ES-I3 (cell line): ENCODE measurements around the gene IGFLR1.

Source experiments
- H3K36me3 ChIP-seq: 2 replicates; pipeline ENCODE4 v1.6.1; 2013; ENCODE audit warnings: mild to moderate bottlenecking, low read length, control low read depth, moderate library complexity; ENCODE audit not compliant: insufficient read depth
- H3K4me1 ChIP-seq: 2 replicates; pipeline ENCODE4 v1.6.1; 2013; ENCODE audit warnings: mild to moderate bottlenecking, control low read depth, low read length; ENCODE audit not compliant: insufficient read depth
- H3K9ac ChIP-seq: 2 replicates; pipeline ENCODE4 v1.6.1; 2013; ENCODE audit warnings: low read depth, mild to moderate bottlenecking, low read length, moderate library complexity
- H3K9me3 ChIP-seq: 2 replicates; pipeline ENCODE4 v1.6.1; 2013; ENCODE audit warnings: mild to moderate bottlenecking, low read length, moderate library complexity; ENCODE audit not compliant: control insufficient read depth, insufficient read depth

IGFLR1 gene

GRCh38 chr19:35755550-35756376, 13.5 kb upstream of the IGFLR1 start:
- Histone ChIP-seq H3K36me3 (no peaks in the 10 kb centered on the region), H3K9ac (peak overlapping the region; percentile 95), H3K9me3 (no peaks in the 10 kb centered on the region), H3K4me1 (peaks cover 3% of the 10 kb centered on the region; the same call in 1 of the 2 replicates)

GRCh38 chr19:35755131-35755549, 12.9 kb upstream of the IGFLR1 start:
- peak overlapping the region; percentile 95 for H3K9ac ChIP-seq
- peaks cover 3% of the 10 kb centered on the region; the same call in 1 of the 2 replicates for H3K4me1 ChIP-seq
- no peaks in the 10 kb centered on the region for H3K9me3 ChIP-seq
- H3K36me3 ChIP-seq: no peaks in the 10 kb centered on the region

GRCh38 chr19:35754370-35755130, 12.3 kb upstream of the IGFLR1 start:
- H3K36me3 ChIP-seq: no peaks in the 10 kb centered on the region
- no peak overlapping the region for H3K9ac ChIP-seq
- no peaks in the 10 kb centered on the region for H3K9me3 ChIP-seq
- peaks cover 3% of the 10 kb centered on the region; the same call in 1 of the 2 replicates for H3K4me1 ChIP-seq

- 0 out of 2 replicates have a peak, but pooled peaks cover 6% of the 10 kb centered on the region for H3K4me1 ChIP-seq
- H3K9me3 ChIP-seq: no peaks in the 10 kb centered on the region
- no peaks in the 10 kb centered on the region for H3K36me3 ChIP-seq
- no peak overlapping the region for H3K9ac ChIP-seq
Observed at GRCh38 chr19:35753634-35754369, 11.6 kb upstream of the IGFLR1 start.

GRCh38 chr19:35752746-35753350, 10.6 kb upstream of the IGFLR1 start:
- Histone ChIP-seq H3K4me1 (0 out of 2 replicates have a peak, but pooled peaks cover 6% of the 10 kb centered on the region), H3K36me3 (no peaks in the 10 kb centered on the region), H3K9ac (no peak overlapping the region), H3K9me3 (no peaks in the 10 kb centered on the region)

GRCh38 chr19:35751839-35752745, 9.8 kb upstream of the IGFLR1 start:
- Histone ChIP-seq H3K9me3 (no peaks in the 10 kb centered on the region), H3K4me1 (0 out of 2 replicates have a peak, but pooled peaks cover 6% of the 10 kb centered on the region)

GRCh38 chr19:35750167-35750566, 7.9 kb upstream of the IGFLR1 start:
- H3K9me3 ChIP-seq: no peaks in the 10 kb centered on the region
- H3K36me3 ChIP-seq: no peaks in the 10 kb centered on the region
- no peak overlapping the region for H3K9ac ChIP-seq

More at GRCh38 chr19:35751839-35752745, 9.8 kb upstream of the IGFLR1 start:
- no peak overlapping the region for H3K9ac ChIP-seq
- no peaks in the 10 kb centered on the region for H3K36me3 ChIP-seq

GRCh38 chr19:35748106-35749020, 6.1 kb upstream of the IGFLR1 start, which contains the start of gene LIN37:
LIN37 (plus strand) TSS chr19:35748576; CDS start chr19:35748725, 149 bp downstream.
- Histone ChIP-seq H3K9me3 (peaks cover 3% of the 10 kb centered on the region; the same call in 1 of the 2 replicates), H3K4me1 (0 out of 2 replicates have a peak, but pooled peaks cover 3% of the 10 kb centered on the region), H3K36me3 (no peaks in the 10 kb centered on the region), H3K9ac (peak within 1 kb of the TSS; percentile 69)

More at GRCh38 chr19:35750167-35750566, 7.9 kb upstream of the IGFLR1 start:
- H3K4me1 ChIP-seq: 0 out of 2 replicates have a peak, but pooled peaks cover 5% of the 10 kb centered on the region

- H3K4me1 ChIP-seq: 0 out of 2 replicates have a peak, but pooled peaks cover 3% of the 10 kb centered on the region
- peak overlapping the region; percentile 96; the same call in 1 of the 2 replicates for H3K9ac ChIP-seq
- peaks cover 3% of the 10 kb centered on the region; the same call in 1 of the 2 replicates for H3K9me3 ChIP-seq
- H3K36me3 ChIP-seq: no peaks in the 10 kb centered on the region
Observed at GRCh38 chr19:35746531-35746930, 4.3 kb upstream of the IGFLR1 start.

- H3K9ac ChIP-seq: peak overlapping the region; percentile 96
- H3K36me3 ChIP-seq: no peaks in the 10 kb centered on the region
- peaks cover 3% of the 10 kb centered on the region; the same call in 1 of the 2 replicates for H3K9me3 ChIP-seq
- 0 out of 2 replicates have a peak, but pooled peaks cover 3% of the 10 kb centered on the region for H3K4me1 ChIP-seq
Observed at GRCh38 chr19:35746087-35746462, 3.8 kb upstream of the IGFLR1 start.

GRCh38 chr19:35745328-35746086, 3.3 kb upstream of the IGFLR1 start, which contains the start of the genes PSENEN and U2AF1L4:
PSENEN (plus strand) TSS chr19:35745651; CDS start chr19:35745931, 280 bp downstream.
U2AF1L4 (minus strand) TSS chr19:35745418; CDS start chr19:35745391, 27 bp downstream.
- peak within 1 kb of the TSS; percentile 96 for H3K9ac ChIP-seq
- H3K4me1 ChIP-seq: 0 out of 2 replicates have a peak, but pooled peaks cover 3% of the 10 kb centered on the region
- H3K36me3 ChIP-seq: no peaks in the 10 kb centered on the region

More at GRCh38 chr19:35745328-35746086, 3.3 kb upstream of the IGFLR1 start, which contains the start of the genes PSENEN and U2AF1L4:
- peaks cover 3% of the 10 kb centered on the region; the same call in 1 of the 2 replicates for H3K9me3 ChIP-seq
